GM03348 (cell line): ENCODE measurements around the gene MED15.
"Not testable (repeated sequence)": the region's sequence is repeated elsewhere in the genome, so short reads cannot be mapped to it uniquely, and the experiment has no call there.

Experiments used
- DNase-seq: peaks from one replicate; pipeline ENCODE4 v3.0.0; 2012; ENCODE audit warnings: low spot score

The MED15 gene

GRCh38 chr22:20584029-20584871, 76.8 kb downstream of the MED15 start:
- no peak for DNase-seq

- DNase-seq: no peak
These were observed 77.6 kb downstream of the MED15 start for GRCh38 chr22:20584872-20585638.

- DNase-seq: no peak
These were observed 78.4 kb downstream of the MED15 start for GRCh38 chr22:20585639-20586402.

GRCh38 chr22:20586403-20586745, 79.0 kb downstream of the MED15 start:
- no peak for DNase-seq

DNA sequence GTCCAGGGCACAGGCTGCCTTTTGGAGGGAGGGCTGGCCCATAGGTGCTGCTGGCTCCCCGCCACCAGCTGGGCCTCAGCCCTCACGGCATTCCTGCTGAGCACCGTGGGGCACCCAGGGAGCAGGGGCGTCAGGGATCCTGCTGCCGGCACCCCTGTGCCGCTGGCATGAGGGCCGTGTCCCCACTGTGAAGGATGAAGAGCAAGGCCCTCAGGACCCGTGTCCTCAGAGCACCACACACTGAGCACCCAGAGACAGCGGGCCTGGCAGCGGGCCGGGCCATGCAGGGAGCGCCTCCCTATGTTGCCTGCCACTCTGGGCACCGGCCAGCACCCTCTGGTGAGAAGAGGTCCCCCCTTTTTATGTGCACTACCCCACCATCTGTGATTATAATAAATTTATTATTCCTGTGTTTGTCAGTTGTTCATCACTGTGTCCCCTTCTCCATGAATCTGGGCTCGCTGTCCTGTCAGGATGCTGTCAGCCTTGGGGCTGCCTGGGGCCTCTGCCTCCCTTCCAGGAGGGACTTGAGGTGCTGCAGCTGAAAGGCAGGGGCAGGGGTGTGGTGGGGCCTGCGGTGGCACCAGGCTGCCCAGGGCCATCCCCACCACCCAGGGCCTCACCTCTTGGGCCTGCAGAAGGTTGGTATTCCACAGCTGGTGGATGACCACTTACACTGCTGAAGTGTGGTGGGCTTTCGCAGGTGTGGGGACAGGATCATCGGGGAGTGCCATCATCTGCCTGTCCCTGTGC, 80.0 kb downstream of the MED15 start:
- no peak for DNase-seq

DNA sequence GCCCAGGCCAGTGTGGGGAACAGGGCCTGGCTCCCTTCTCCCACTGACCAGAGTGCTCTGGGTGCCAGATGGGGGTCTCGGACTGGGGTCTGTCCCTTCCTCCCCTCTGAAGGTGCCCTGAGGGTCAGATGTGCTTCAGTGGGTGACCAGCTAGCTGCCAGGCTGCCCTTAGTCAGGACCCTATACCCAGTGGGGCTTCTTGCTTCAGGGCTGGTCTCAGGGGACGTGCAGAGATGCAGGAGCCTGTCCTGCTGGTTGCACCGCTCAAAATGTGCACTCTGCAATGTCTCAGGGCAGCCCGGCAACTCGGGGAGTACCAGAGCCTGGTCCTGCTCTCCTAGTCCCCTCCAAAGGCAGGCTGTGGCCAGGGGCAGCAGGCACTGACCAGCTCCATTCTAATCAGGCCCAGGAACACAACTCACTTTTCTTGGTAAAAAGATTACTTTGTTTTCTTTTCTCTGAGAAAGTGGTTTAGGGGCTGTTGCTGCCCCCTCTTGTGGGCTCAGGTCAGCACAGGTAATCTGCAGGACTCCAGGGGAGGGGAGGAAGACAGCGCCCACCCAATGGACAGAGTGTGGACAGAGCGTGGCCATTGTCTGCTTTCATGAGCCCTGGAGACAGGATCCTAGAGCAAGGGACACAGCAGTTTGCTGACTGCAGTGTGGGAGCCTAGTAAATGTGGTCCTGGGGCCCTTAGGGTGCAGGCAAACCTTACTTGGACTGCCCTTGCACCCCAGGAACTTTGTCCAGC, 80.9 kb downstream of the MED15 start:
- no peak for DNase-seq

GRCh38 chr22:20588843-20589581, 81.6 kb downstream of the MED15 start:
- no peak for DNase-seq

GRCh38 chr22:20589614-20590476, 82.4 kb downstream of the MED15 start:
- DNase-seq: no peak

- no peak for DNase-seq
These were observed 83.3 kb downstream of the MED15 start for GRCh38 chr22:20590477-20591294.

GRCh38 chr22:20591295-20591645, 83.9 kb downstream of the MED15 start:
- no peak for DNase-seq

DNA sequence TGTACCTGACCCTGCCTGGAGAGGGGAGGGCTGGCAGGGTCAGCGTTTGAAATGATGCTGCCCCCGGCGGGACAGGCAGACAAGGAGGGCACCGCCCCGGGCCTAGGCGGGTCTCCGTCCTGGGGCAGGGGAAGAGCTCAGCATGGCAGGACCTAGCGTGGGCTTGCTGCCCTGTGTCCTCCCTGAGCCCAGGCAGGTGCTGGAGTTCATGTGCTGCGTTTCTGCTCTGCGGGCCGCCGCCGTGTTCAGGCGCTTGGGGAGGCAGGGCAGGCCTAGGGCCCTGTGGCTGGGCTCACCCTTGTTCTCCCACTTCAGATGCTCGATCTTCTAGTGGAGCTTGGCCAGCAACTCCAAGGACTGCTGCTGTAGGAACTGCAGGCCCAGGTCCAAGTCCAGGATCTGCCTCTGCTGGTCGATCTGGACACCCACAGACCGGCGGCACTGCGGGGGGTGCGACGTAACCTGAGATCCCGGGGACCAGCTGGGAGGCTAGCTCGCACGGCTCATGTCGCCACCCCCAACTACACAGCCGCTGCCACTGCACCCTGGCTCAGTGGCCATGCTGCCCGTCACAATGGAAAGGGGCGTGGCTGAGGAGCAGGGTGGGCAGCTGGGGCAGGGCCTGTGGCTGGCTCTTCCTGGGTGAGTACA, 84.4 kb downstream of the MED15 start:
- DNase-seq: no peak

DNA sequence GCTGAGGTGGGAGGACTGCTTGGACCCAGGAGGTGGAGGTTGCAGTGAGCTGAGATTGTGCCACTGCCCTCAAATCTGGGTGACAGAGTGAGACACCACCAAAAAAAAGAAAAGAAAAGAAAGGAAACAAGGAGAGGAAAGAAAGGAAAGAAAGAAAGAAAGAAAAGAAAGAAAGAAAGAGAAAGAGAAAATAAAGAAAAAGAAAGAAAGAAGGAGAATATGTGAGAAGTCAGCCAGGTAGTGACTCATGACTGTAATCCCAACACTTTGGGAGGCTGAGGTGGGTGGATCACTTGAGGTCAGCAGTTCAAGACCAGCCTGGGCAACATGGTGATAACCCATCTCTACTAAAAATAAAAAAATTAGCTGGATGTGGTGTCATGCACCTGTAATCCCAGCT, 86.6 kb downstream of the MED15 start:
- DNase-seq: not testable (repeated sequence)

DNA sequence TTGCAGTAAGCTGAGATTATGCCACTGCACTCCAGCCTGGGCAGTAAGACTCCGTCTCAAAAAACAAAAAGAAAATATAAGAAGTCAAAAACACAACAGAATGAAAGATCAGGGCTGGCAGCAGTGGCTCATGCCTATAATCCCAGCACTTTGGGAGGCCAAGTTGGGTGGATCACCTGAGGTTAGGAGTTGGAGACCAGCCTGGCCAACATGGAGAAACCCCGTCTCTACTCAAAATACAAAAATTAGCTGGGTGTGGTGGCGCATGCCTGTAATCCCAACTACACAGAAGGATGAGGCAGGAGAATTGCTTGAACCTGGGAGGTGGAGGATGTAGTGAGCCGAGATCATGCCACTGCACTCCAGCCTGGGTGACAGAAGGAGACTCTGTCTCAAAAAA, 87.1 kb downstream of the MED15 start:
- not testable (repeated sequence) for DNase-seq

- DNase-seq: no peak
These were observed 88.1 kb downstream of the MED15 start for GRCh38 chr22:20595461-20595860.

DNA sequence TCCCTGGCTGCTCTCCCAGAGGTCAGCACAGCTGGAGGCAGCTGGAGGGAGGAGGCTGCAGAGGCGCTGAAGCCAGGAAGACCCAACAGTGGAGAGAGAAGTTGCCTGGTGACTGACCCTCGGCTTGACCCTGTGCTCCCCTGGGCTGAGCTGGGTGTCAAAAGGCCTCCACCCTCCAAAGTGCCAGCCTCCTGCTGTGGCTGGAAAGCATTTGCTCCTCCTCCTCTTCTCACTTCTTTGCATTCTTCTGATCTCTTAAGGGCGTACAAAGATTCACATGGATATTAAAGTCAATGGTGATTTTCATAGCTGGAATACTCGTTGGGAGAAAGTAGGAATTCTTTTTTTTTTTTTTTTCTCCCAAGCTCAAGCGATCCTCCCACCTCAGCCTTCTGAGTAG, 91.7 kb downstream of the MED15 start:
- no peak for DNase-seq

DNA sequence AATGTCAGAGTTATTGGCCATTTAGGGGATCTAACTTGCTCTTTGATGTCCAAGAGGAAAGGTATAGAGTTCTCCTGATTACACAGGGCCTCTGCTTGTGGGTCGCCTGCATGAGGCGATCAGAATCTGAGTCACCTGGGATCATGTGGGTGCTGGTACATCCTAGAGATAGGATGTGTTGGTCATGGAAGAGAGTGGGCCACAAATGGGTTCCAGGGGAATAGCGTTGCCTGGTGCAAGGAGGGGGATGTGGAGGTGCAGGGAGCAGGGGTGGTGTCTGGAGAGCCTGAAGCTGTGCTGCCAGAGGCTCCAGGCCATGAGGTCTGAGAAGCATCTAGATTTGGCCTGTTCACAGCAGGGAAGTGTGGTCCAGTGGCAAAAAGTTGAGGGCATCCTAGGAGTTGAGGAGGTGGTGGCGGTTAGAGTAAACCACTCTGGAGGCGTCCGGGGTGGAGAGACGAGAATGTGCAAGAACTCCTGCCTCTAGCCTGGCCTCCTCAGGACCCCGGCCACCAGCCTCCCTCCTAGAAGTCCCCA, 92.8 kb downstream of the MED15 start:
- DNase-seq: no peak

DNA sequence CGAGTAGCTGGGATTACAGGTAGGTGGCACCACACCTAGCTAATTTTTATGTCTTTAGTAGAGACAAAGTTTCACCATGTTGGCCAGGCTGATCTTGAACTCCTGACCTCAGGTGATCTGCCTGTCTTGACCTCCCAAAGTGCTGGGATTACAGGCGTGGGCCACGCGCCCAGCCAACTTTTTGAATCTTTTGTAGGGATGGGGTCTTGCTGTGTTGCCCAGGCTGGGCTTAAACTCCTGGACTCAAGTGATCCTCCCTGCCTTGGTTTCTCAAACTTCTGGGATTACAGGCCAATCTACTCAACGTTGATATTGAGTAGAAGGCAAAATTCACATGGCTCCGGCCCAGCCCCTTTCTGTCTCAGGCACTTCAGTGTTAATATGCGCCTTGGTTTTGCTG, 93.9 kb downstream of the MED15 start:
- DNase-seq: no peak

GRCh38 chr22:20602609-20603164, 95.3 kb downstream of the MED15 start:
- DNase-seq: no peak
